Endothelial cell of hepatic sinusoid (primary cell): ENCODE measurements around the gene TRAM2.
"Not testable (repeated sequence)": the region's sequence is repeated elsewhere in the genome, so short reads cannot be mapped to it uniquely, and the experiment has no call there.

Experiments
- in situ Hi-C: cut with HindIII; loops from 2 replicates; pipeline ENCODE4 v1.10.0; 2017; ENCODE audit warnings: low sequenced_read_pairs

Gene TRAM2

GRCh38 chr6:52497652-52498408, 79.0 kb downstream of the TRAM2 start:
- in situ Hi-C loops = no loop called here

GRCh38 chr6:52496631-52497030, 80.2 kb downstream of the TRAM2 start:
- in situ Hi-C loops = no loop called here

GRCh38 chr6:52495922-52496321, 80.9 kb downstream of the TRAM2 start:
- in situ Hi-C loops = no loop called here

GRCh38 chr6:52494298-52495072, 82.4 kb downstream of the TRAM2 start:
- in situ Hi-C loops = no loop called here

GRCh38 chr6:52493669-52494068, 83.2 kb downstream of the TRAM2 start:
- in situ Hi-C loops = no loop called here

GRCh38 chr6:52491203-52492069, 85.4 kb downstream of the TRAM2 start:
- in situ Hi-C loops = no loop called here

- in situ Hi-C loops = loop anchor here (5.0 kb wide), 1 partner anchor 47 kb away; no protein-coding TSS in a partner anchor
Measured at GRCh38 chr6:52489881-52490280, 87.0 kb downstream of the TRAM2 start.

GRCh38 chr6:52483671-52484003, 93.2 kb downstream of the TRAM2 start:
- in situ Hi-C loops = no loop called here

- in situ Hi-C loops = no loop called here
Measured at GRCh38 chr6:52482903-52483670, 93.8 kb downstream of the TRAM2 start.

- in situ Hi-C loops = loop anchor here (10.0 kb wide), 1 partner anchor 569 kb away; no protein-coding TSS in a partner anchor
Measured at GRCh38 chr6:52475307-52475706, 101.6 kb downstream of the TRAM2 start.

- in situ Hi-C loops = loop anchor here (10.0 kb wide), 1 partner anchor 571 kb away; no protein-coding TSS in a partner anchor
Measured at GRCh38 chr6:52474173-52474572, 102.7 kb downstream of the TRAM2 start.

GRCh38 chr6:52461194-52461593, 115.7 kb downstream of the TRAM2 start:
- in situ Hi-C loops = not testable (repeated sequence)

- in situ Hi-C loops = no loop called here
Measured at GRCh38 chr6:52457096-52457495, 119.8 kb downstream of the TRAM2 start.

- in situ Hi-C loops = no loop called here
Measured at GRCh38 chr6:52454556-52454955, 122.3 kb downstream of the TRAM2 start.
